ACC112 (cell line): ENCODE data around the gene THAP3.
A peak's percentile ranks its signal among the peaks of the same experiment; 100 is the strongest.

Experiments used
- H2AFZ ChIP-seq: fragments of 200-600 bp; sonication (generic); one replicate; pipeline ENCODE4 v1.6.0; 2017; ENCODE audit warnings: antibody characterized with exemption, low read length; ENCODE audit not compliant: unreplicated experiment
- H3K27ac ChIP-seq: fragments of 200-600 bp; sonication (generic); 2 replicates; pipeline ENCODE4 v1.5.1; 2014; ENCODE audit warnings: low read depth, mild to moderate bottlenecking, antibody characterized with exemption, low read length, moderate library complexity
- H3K27me3 ChIP-seq: fragments of 200-600 bp; sonication (generic); 2 replicates; pipeline ENCODE4 v1.6.1; 2014; ENCODE audit warnings: mild to moderate bottlenecking, antibody characterized with exemption, low read length, moderate library complexity, mixed read lengths; ENCODE audit not compliant: insufficient read depth
- H3K36me3 ChIP-seq: fragments of 200-600 bp; sonication (generic); 2 replicates; pipeline ENCODE4 v1.6.1; 2016; ENCODE audit warnings: mild to moderate bottlenecking, antibody characterized with exemption, low read length, moderate library complexity, mixed read lengths; ENCODE audit not compliant: insufficient read depth
- H3K4me1 ChIP-seq: fragments of 200-600 bp; sonication (generic); one replicate; pipeline ENCODE4 v1.6.1; 2016; ENCODE audit warnings: low read length, mixed read lengths; ENCODE audit not compliant: insufficient read depth, unreplicated experiment, control insufficient read depth
- H3K4me3 ChIP-seq: fragments of 200-600 bp; sonication (generic); 2 replicates; pipeline ENCODE4 v1.5.1; 2014; ENCODE audit warnings: mild to moderate bottlenecking, low read depth, low read length
- H3K79me2 ChIP-seq: fragments of 200-600 bp; sonication (generic); one replicate; pipeline ENCODE4 v1.6.0; 2016; ENCODE audit warnings: low read length; ENCODE audit not compliant: control insufficient read depth, unreplicated experiment, insufficient read depth

THAP3 gene

DNA sequence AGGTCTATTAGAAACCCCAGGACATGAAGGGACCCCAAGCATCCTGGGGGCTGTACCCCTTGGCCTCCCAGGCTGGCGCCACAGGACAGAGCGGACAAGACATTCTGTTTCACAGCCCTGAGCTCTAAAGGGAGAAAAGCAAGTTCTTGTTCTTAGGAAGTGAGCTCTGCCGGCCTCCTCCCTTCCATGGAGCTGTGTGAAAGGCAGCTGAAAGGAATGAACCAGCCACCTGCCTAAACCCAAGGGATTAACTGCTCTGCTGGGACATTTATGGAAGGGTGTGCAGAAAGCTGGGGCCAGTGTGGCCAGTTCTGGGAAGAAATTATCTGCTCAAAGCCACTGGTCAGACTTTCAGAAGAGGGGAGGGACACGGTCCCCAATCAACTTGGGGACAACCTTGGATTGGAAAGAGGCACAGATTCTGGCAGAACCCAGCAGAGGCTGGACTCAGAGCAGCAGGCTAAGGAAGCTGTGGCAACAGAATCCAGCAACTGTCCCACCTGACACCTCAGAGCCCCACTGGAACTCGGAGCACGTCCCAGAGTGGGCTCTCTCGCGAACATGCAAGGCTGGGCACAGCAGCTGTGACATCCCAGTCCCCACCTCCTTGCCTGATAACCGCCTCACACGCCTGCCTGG lies 24.1 kb upstream of the THAP3 start:
- H3K27me3 ChIP-seq: no peaks in the 10 kb centered on the region
- H3K36me3 ChIP-seq: peaks cover 4% of the 10 kb centered on the region; the same call in 1 of the 2 replicates
- peak overlapping the region; percentile 95 for H3K4me3 ChIP-seq
- peaks cover 66% of the 10 kb centered on the region for H3K79me2 ChIP-seq
- H3K27ac ChIP-seq: peak overlapping the region; percentile 99
- peaks cover 38% of the 10 kb centered on the region for H3K4me1 ChIP-seq
- H2AFZ ChIP-seq: no peak overlapping the region

GRCh38 chr1:6601049-6601922 lies 23.4 kb upstream of the THAP3 start:
- Histone ChIP-seq H3K36me3 (peaks cover 4% of the 10 kb centered on the region; the same call in 1 of the 2 replicates), H3K79me2 (peaks cover 58% of the 10 kb centered on the region), H3K27ac (peak overlapping the region; percentile 99), H3K4me1 (peaks cover 38% of the 10 kb centered on the region), H3K27me3 (no peaks in the 10 kb centered on the region), H2AFZ (no peak overlapping the region), H3K4me3 (peak overlapping the region; percentile 95)

- no peak overlapping the region for H2AFZ ChIP-seq
- H3K79me2 ChIP-seq: peaks cover 50% of the 10 kb centered on the region
- peaks cover under 1% of the 10 kb centered on the region; the same call in 1 of the 2 replicates for H3K36me3 ChIP-seq
- H3K4me1 ChIP-seq: peaks cover 37% of the 10 kb centered on the region
- peak overlapping the region; percentile 99 for H3K27ac ChIP-seq
- peak overlapping the region; percentile 95 for H3K4me3 ChIP-seq
- no peaks in the 10 kb centered on the region for H3K27me3 ChIP-seq
These were observed 22.6 kb upstream of the THAP3 start for GRCh38 chr1:6601923-6602668.

DNA sequence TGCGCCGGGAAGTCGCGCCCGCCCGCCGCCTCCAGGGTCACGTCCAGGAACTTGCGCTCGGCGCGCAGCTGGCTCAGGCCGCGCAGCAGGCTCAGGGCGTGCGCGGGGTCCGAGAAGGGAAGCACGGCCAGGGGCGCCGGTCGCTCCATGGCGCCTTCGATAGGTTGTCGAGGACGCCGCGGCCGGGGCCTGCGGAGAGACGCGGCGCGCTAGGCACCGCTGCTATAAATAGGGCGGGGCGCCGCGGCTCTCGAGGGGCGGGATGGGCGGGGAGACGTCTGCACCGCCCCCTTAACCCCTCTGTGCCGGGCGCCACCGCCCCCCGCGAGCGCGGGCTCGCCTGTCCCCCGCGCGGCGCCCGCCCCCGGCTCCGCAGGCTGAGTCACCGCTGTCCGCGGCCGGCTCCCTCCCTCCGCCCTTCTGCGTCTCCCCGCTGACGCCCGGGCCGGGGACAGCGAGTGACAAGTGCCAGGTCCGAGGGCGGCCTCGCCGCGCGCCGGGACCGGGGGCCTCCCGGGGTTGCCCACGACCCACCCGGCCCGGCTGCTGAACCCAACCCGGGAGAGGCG lies 21.9 kb upstream of the THAP3 start, which contains the start of gene KLHL21:
KLHL21 (minus strand) TSS at position 201 of the 569 bp plus-strand sequence; CDS start at position 149, 52 bp downstream.
- Histone ChIP-seq H3K4me3 (peak within 1 kb of the TSS; percentile 95), H2AFZ (peak within 1 kb of the TSS; percentile 81), H3K27me3 (no peaks in the 10 kb centered on the region), H3K4me1 (peaks cover 31% of the 10 kb centered on the region), H3K79me2 (peaks cover 44% of the 10 kb centered on the region), H3K36me3 (no peaks in the 10 kb centered on the region), H3K27ac (peak within 1 kb of the TSS; percentile 99)

GRCh38 chr1:6603238-6603914 lies 21.3 kb upstream of the THAP3 start:
- no peaks in the 10 kb centered on the region for H3K36me3 ChIP-seq
- peaks cover 27% of the 10 kb centered on the region for H3K4me1 ChIP-seq
- H3K27me3 ChIP-seq: no peaks in the 10 kb centered on the region
- peak overlapping the region; percentile 99 for H3K27ac ChIP-seq
- H2AFZ ChIP-seq: peak overlapping the region; percentile 81
- peak overlapping the region; percentile 95 for H3K4me3 ChIP-seq
- peaks cover 38% of the 10 kb centered on the region for H3K79me2 ChIP-seq

GRCh38 chr1:6603915-6604558 lies 20.6 kb upstream of the THAP3 start:
- H3K36me3 ChIP-seq: no peaks in the 10 kb centered on the region
- peak overlapping the region; percentile 95 for H3K4me3 ChIP-seq
- peaks cover 24% of the 10 kb centered on the region for H3K4me1 ChIP-seq
- H3K79me2 ChIP-seq: peaks cover 34% of the 10 kb centered on the region
- no peaks in the 10 kb centered on the region for H3K27me3 ChIP-seq
- H3K27ac ChIP-seq: peak overlapping the region; percentile 99
- H2AFZ ChIP-seq: peak overlapping the region; percentile 81

DNA sequence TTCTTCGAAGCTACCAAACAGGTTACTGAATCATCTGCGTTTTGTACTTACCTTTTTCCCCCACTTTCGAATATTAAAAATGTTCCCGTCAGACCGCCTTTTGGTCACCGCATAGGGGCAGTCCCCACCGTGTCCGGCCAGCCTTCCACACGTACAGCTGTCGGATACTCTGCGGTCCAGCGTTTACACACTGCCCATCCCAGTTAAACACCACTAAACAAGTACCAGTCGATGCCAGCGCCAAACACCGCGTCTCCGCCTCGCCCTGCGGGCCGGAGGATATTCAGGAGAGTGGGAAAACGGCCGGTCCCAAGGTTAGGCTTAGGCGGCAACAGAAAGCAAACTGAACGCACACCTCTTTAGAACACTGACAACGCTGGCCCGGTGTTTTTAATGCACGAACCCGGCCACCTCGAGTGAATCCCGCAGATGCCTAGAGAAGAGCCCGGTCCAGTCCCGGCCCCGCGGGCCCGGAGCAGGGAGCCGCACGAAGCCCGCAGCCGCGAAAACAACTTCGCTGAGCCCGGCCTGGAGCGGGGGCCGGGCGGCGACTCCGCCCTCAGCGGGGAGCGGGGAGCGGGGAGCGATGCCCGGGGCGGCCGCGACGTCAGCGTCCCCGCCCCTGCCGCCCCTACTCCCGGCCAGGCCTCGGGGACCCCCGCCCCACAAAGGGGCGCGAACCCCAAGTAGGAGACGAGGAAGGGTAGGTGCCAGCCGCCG lies 11.9 kb upstream of the THAP3 start:
- Histone ChIP-seq H2AFZ (peak overlapping the region; percentile 67), H3K4me3 (peak overlapping the region; percentile 99), H3K79me2 (peaks cover 45% of the 10 kb centered on the region)

GRCh38 chr1:6613361-6614018 lies 11.2 kb upstream of the THAP3 start, which contains the start of gene PHF13:
Gene PHF13, plus strand, starts transcription at chr1:6613731. Its CDS starts 336 bp downstream, at chr1:6614067.
- H3K79me2 ChIP-seq: peaks cover 51% of the 10 kb centered on the region
- H3K36me3 ChIP-seq: no peaks in the 10 kb centered on the region
- peaks cover 3% of the 10 kb centered on the region for H3K4me1 ChIP-seq
- no peaks in the 10 kb centered on the region for H3K27me3 ChIP-seq
- H3K27ac ChIP-seq: peak within 1 kb of the TSS; percentile 59
- peak within 1 kb of the TSS; percentile 99 for H3K4me3 ChIP-seq
- peak within 1 kb of the TSS; percentile 67 for H2AFZ ChIP-seq

More for the DNA sequence above, 11.9 kb upstream of the THAP3 start:
- Histone ChIP-seq H3K27me3 (no peaks in the 10 kb centered on the region), H3K36me3 (no peaks in the 10 kb centered on the region), H3K27ac (peak overlapping the region; percentile 59), H3K4me1 (peaks cover 3% of the 10 kb centered on the region)
